IMR-90 (cell line): ENCODE results near the gene CRIP1. TPM values are rescaled to one million over a fixed set of nuclear protein-coding genes. Genes with fewer than 3 reads are reported as not detected.

Experiments
- ATAC-seq: fragments of 200-7000 bp; cut with Tn5 transposase; 2 replicates; pipeline ENCODE4 v1.9.1; 2020; ENCODE audit warnings: low read depth, mild to moderate bottlenecking, moderate library complexity
- BruUV-seq: library from RNA; stranded (reverse); fragments of 400-500 nt; replicated peaks from 2 replicates; lab custom pipeline; 2021; lab: Mats Ljungman, UMichigan
- CTCF ChIA-PET: fragments of 300-600 bp; formaldehyde crosslinking; extraction: SDS; loops from one replicate; lab custom pipeline; 2021; ENCODE audit warnings: antibody characterized with exemption; lab: Yijun Ruan, JAX
- POLR2A ChIA-PET: fragments of 300-600 bp; sonication (Branson Sonifier 250); formaldehyde crosslinking; loops from one replicate; lab custom pipeline; 2022; ENCODE audit warnings: antibody characterized with exemption; ENCODE audit not compliant: unreplicated experiment; lab: Charles Lee
- DNase-seq: peaks from one replicate; pipeline ENCODE4 v3.0.0; 2013
- H2AFZ ChIP-seq: replicated peaks from 2 replicates; pipeline ENCODE3; 2013; ENCODE audit warnings: low read length, mild to moderate bottlenecking; ENCODE audit not compliant: poor library complexity
- H2AK5ac ChIP-seq: 2 replicates; pipeline ENCODE4 v1.6.1; 2013; ENCODE audit warnings: low read depth, low read length, inconsistent platforms
- H2AK9ac ChIP-seq: replicated peaks from 2 replicates; pipeline ENCODE3; 2013; ENCODE audit warnings: mild to moderate bottlenecking, low read depth, low read length, moderate library complexity; ENCODE audit not compliant: poor library complexity
- H2BK120ac ChIP-seq: 2 replicates; pipeline ENCODE4 v1.6.1; 2013; ENCODE audit warnings: low read depth, low read length, inconsistent platforms
- H2BK15ac ChIP-seq: 3 replicates; pipeline ENCODE4 v1.6.1; 2013; ENCODE audit warnings: low read depth, low read length, inconsistent platforms
- H2BK20ac ChIP-seq: 2 replicates; pipeline ENCODE4 v1.6.1; 2013; ENCODE audit warnings: low read depth, mild to moderate bottlenecking, inconsistent platforms, low read length, moderate library complexity
- H2BK5ac ChIP-seq: 2 replicates; pipeline ENCODE4 v1.6.1; 2013; ENCODE audit warnings: mild to moderate bottlenecking, low read depth, low read length, inconsistent platforms; ENCODE audit not compliant: poor library complexity, severe bottlenecking
- H3K14ac ChIP-seq: replicated peaks from 2 replicates; pipeline ENCODE4 v1.6.1; 2013; ENCODE audit warnings: low read depth, low read length, inconsistent platforms
- H3K18ac ChIP-seq: 2 replicates; pipeline ENCODE4 v1.6.1; 2013; ENCODE audit warnings: low read depth, low read length, control low read depth
- H3K23ac ChIP-seq: 2 replicates; pipeline ENCODE4 v1.6.1; 2013; ENCODE audit warnings: low read depth, low read length, inconsistent platforms
- H3K27ac ChIP-seq: 2 replicates; pipeline ENCODE4 v1.5.1; 2013; ENCODE audit warnings: mild to moderate bottlenecking, control low read depth, low read length; ENCODE audit not compliant: insufficient read depth
- H3K27me3 ChIP-seq: 2 replicates; pipeline ENCODE4 v1.6.1; 2013; ENCODE audit warnings: low read length; ENCODE audit not compliant: control insufficient read depth, insufficient read depth
- H3K36me3 ChIP-seq: 2 replicates; pipeline ENCODE4 v1.6.1; 2013; ENCODE audit warnings: low read length, mixed read lengths; ENCODE audit not compliant: control insufficient read depth, insufficient read depth
- H3K4ac ChIP-seq: 2 replicates; pipeline ENCODE4 v1.6.1; 2013; ENCODE audit warnings: low read depth, low read length, inconsistent platforms
- H3K4me1 ChIP-seq: 2 replicates; pipeline ENCODE4 v1.6.1; 2013; ENCODE audit warnings: low read length, mixed read lengths; ENCODE audit not compliant: control insufficient read depth, insufficient read depth
- H3K4me2 ChIP-seq: 2 replicates; pipeline ENCODE4 v1.6.1; 2013; ENCODE audit warnings: low read depth, mild to moderate bottlenecking, control low read depth, low read length, moderate library complexity
- H3K4me3 ChIP-seq: 2 replicates; pipeline ENCODE4 v1.5.1; 2013; ENCODE audit warnings: low read depth, mild to moderate bottlenecking, control low read depth, low read length, moderate library complexity; ENCODE audit not compliant: insufficient read depth
- H3K56ac ChIP-seq: 2 replicates; pipeline ENCODE4 v1.6.1; 2013; ENCODE audit warnings: low read length, inconsistent platforms; ENCODE audit not compliant: insufficient read depth; ENCODE audit errors: extremely low read depth
- H3K79me1 ChIP-seq, 2 experiments: 2 replicates each; pipeline ENCODE4 v1.6.1; 2013; ENCODE audit warnings: low read length in 2 of 2, inconsistent platforms in 1 of 2, low read depth in 1 of 2
- H3K9ac ChIP-seq: 2 replicates; pipeline ENCODE4 v1.6.1; 2013; ENCODE audit warnings: low read depth, low read length, control low read depth
- H3K9me1 ChIP-seq: 2 replicates; pipeline ENCODE4 v1.6.1; 2013; ENCODE audit warnings: low read length, inconsistent platforms; ENCODE audit not compliant: insufficient read depth
- H3K9me3 ChIP-seq: 2 replicates; pipeline ENCODE4 v1.6.1; 2013; ENCODE audit warnings: low read length; ENCODE audit not compliant: control insufficient read depth, insufficient read depth
- H4K20me1 ChIP-seq: 2 replicates; pipeline ENCODE4 v1.6.1; 2013; ENCODE audit warnings: low read length, inconsistent platforms; ENCODE audit not compliant: insufficient read depth
- H4K5ac ChIP-seq: 2 replicates; pipeline ENCODE4 v1.6.1; 2013; ENCODE audit warnings: mild to moderate bottlenecking, low read depth, low read length, control low read depth
- H4K8ac ChIP-seq, 2 experiments: 2 replicates each; pipeline ENCODE4 v1.6.1; 2013; ENCODE audit warnings: low read depth in 2 of 2, low read length in 2 of 2, control low read depth in 1 of 2, inconsistent platforms in 1 of 2
- H4K91ac ChIP-seq: 2 replicates; pipeline ENCODE4 v1.6.1; 2013; ENCODE audit warnings: low read depth, low read length, inconsistent platforms; ENCODE audit not compliant: insufficient read depth
- BHLHE40 ChIP-seq: fragments of 150-350 bp; IDR thresholded peaks from 2 replicates; pipeline ENCODE4 v1.6.1; 2016; ENCODE audit warnings: mild to moderate bottlenecking, low read depth, low read length
- CEBPB ChIP-seq: IDR thresholded peaks from 2 replicates; pipeline ENCODE4 v1.6.1; 2012; ENCODE audit warnings: low read depth, low read length, improper control_type of control experiment
- CHD1 ChIP-seq: IDR thresholded peaks from 2 replicates; pipeline ENCODE4 v1.6.1; 2012; ENCODE audit warnings: low read depth, low read length, improper control_type of control experiment
- FOS ChIP-seq: fragments of 150-350 bp; IDR thresholded peaks from 2 replicates; pipeline ENCODE4 v1.6.1; 2016; ENCODE audit warnings: low read depth, low read length
- MAFK ChIP-seq: IDR thresholded peaks from 2 replicates; pipeline ENCODE4 v1.6.1; 2012; ENCODE audit warnings: low read depth, low read length, improper control_type of control experiment
- MAZ ChIP-seq: IDR thresholded peaks from 2 replicates; pipeline ENCODE4 v1.6.1; 2012; ENCODE audit warnings: low read depth, mild to moderate bottlenecking, low read length, improper control_type of control experiment, moderate library complexity, borderline replicate concordance
- MXI1 ChIP-seq: IDR thresholded peaks from 2 replicates; pipeline ENCODE4 v1.6.1; 2012; ENCODE audit warnings: low read depth, mild to moderate bottlenecking, low read length, moderate library complexity, borderline replicate concordance
- NFE2L2 ChIP-seq: fragments of 150-350 bp; IDR thresholded peaks from 2 replicates; pipeline ENCODE4 v1.6.1; 2016; ENCODE audit warnings: low read depth, mild to moderate bottlenecking, low read length
- RAD21 ChIP-seq: IDR thresholded peaks from 2 replicates; pipeline ENCODE4 v1.6.1; 2012; ENCODE audit warnings: low read length, improper control_type of control experiment
- RCOR1 ChIP-seq: IDR thresholded peaks from 2 replicates; pipeline ENCODE4 v1.6.1; 2012; ENCODE audit warnings: mild to moderate bottlenecking, low read length, improper control_type of control experiment; ENCODE audit not compliant: insufficient replicate concordance
- RFX5 ChIP-seq: IDR thresholded peaks from 2 replicates; pipeline ENCODE4 v1.8.0; 2012; ENCODE audit warnings: low read depth, mild to moderate bottlenecking, low read length, moderate library complexity
- SMC3 ChIP-seq: fragments of 150-350 bp; IDR thresholded peaks from 2 replicates; pipeline ENCODE4 v1.6.1; 2016; ENCODE audit warnings: low read depth, mild to moderate bottlenecking, antibody characterized with exemption, low read length, moderate library complexity
- WGBS, 2 experiments: methylation state at CpG; one replicate each; pipeline versions ENCODE4 v1.1.5 to v1.1.7; 2013; ENCODE audit warnings: missing lambda C conversion rate in 2 of 2; ENCODE audit not compliant: insufficient read length in 1 of 2; ENCODE audit errors: extremely low coverage in 2 of 2; 5-methylcytosine and 5-hydroxymethylcytosine counted together
- dilution Hi-C: fragments of 300-500 bp; cut with HindIII; formaldehyde crosslinking; loops from one replicate; pipeline ENCODE4 v1.14.3; 2018; ENCODE audit warnings: low sequenced_read_pairs; ENCODE audit not compliant: unreplicated experiment
- in situ Hi-C: fragments of 300-500 bp; cut with MboI; formaldehyde crosslinking; loops from 3 replicates; pipeline ENCODE4 v1.14.3; 2019; ENCODE audit warnings: low sequenced_read_pairs, inconsistent platforms, mixed read lengths
- intact Hi-C: fragments of 100-400 bp; cut with micrococcal nuclease; formaldehyde crosslinking; loops from 2 replicates; pipeline ENCODE4 v1.10.0; 2022
- polyA plus RNA-seq, 3 experiments: library from polyadenylated mRNA; depleted of rRNA; stranded (reverse); fragments of >200 nt; gene quantifications; 2 replicates each; pipeline ENCODE4 v1.2.3, GENCODE V29; 2012; ENCODE audit warnings: low replicate concordance in 1 of 3
- total RNA-seq: library from RNA; depleted of rRNA; stranded (reverse); fragments of >200 nt; gene quantifications from 2 replicates; pipeline ENCODE4 v1.2.3, GENCODE V29; 2012
- TF ChIP-seq, protein P1 (sequence below): fragments of 150-350 bp; IDR thresholded peaks from 2 replicates; pipeline ENCODE4 v1.6.1; 2016; ENCODE audit warnings: low read depth, mild to moderate bottlenecking, low read length, moderate library complexity, borderline replicate concordance
- TF ChIP-seq, protein P2 (sequence below): conservative IDR thresholded peaks from 2 replicates; pipeline ENCODE4 v1.5.1; 2012; ENCODE audit warnings: mild to moderate bottlenecking, low read depth, low read length, improper control_type of control experiment

The CRIP1 gene
- total and polyA plus RNA-seq, 2 of the 4 experiments (the other 2 are of a cell fraction): 0.21 TPM; not detected in 1

DNA sequence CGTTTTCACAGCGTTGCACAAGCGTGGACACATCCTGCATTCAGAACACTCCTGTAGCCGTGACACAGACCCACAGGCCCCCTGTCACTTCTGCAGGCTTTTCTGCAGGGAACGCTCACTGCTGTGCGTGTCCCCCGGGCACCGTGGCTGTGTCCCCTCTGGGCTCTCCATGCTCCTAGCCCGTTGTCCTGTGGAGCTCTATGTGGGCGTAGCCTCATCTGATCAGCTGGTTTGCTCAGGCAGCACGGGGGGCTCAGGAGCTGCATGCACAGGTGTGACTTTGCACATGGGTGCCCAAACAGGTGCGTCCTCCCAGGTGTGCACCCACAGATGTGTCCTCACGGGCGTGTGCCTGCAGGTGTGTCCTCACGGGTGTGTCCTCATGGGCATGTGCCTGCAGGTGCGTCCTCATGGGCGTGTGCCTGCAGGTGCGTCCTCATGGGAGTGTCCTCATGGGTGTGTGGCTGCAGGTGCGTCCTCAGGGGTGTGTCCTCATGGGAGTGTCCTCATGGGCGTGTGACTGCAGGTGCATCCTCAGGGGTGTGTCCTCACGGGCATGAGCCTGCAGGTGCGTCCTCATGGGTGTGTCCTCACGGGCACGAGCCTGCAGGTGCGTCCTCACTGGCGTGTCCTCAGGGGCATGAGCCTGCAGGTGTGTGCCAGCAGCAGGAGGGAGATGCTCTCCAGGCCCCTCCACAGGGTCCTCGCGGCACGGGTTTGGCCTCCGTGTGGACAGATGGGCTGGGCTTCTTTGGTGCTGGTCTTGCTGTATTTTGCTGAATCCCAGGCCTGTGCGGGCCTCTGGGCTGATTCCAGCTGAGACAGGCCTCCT is 49.6 kb upstream of the CRIP1 start:
- CTCF ChIA-PET: no interaction called here

More for the DNA sequence above, 49.6 kb upstream of the CRIP1 start:
- DNase-seq (no peak), ATAC-seq (no peak)
- H4K8ac ChIP-seq: no peak overlapping the region
- POLR2A ChIA-PET: no interaction called here
- H2AFZ ChIP-seq: no peak overlapping the region
- no peak overlapping the region for H3K56ac ChIP-seq
- TF ChIP-seq RCOR1 (no peak), RFX5 (no peak), FOS (no peak), CEBPB (no peak), NFE2L2 (no peak), SMC3 (no peak), MXI1 (no peak), BHLHE40 (no peak), CHD1 (no peak), RAD21 (no peak), MAZ (no peak), MAFK (no peak)
- TF ChIP-seq, protein P1, sequence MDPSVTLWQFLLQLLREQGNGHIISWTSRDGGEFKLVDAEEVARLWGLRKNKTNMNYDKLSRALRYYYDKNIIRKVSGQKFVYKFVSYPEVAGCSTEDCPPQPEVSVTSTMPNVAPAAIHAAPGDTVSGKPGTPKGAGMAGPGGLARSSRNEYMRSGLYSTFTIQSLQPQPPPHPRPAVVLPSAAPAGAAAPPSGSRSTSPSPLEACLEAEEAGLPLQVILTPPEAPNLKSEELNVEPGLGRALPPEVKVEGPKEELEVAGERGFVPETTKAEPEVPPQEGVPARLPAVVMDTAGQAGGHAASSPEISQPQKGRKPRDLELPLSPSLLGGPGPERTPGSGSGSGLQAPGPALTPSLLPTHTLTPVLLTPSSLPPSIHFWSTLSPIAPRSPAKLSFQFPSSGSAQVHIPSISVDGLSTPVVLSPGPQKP: no peak
- TF ChIP-seq, protein P2, sequence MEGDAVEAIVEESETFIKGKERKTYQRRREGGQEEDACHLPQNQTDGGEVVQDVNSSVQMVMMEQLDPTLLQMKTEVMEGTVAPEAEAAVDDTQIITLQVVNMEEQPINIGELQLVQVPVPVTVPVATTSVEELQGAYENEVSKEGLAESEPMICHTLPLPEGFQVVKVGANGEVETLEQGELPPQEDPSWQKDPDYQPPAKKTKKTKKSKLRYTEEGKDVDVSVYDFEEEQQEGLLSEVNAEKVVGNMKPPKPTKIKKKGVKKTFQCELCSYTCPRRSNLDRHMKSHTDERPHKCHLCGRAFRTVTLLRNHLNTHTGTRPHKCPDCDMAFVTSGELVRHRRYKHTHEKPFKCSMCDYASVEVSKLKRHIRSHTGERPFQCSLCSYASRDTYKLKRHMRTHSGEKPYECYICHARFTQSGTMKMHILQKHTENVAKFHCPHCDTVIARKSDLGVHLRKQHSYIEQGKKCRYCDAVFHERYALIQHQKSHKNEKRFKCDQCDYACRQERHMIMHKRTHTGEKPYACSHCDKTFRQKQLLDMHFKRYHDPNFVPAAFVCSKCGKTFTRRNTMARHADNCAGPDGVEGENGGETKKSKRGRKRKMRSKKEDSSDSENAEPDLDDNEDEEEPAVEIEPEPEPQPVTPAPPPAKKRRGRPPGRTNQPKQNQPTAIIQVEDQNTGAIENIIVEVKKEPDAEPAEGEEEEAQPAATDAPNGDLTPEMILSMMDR: no peak
- no peak overlapping the region for H2BK5ac ChIP-seq
- WGBS, 2 experiments: 97% methylated on average over 28 of the region's 31 CpGs; no CpG with 5 or more reads in 1 of the 2 experiments
- no peak overlapping the region for H2BK120ac ChIP-seq
- H2BK15ac ChIP-seq: no peak overlapping the region
- no peak overlapping the region for H4K91ac ChIP-seq
- peaks cover 82% of the 10 kb centered on the region for H4K20me1 ChIP-seq
- H3K27me3 ChIP-seq: no peaks in the 10 kb centered on the region
- H3K4ac ChIP-seq: no peak overlapping the region
- dilution Hi-C loops: no loop called here
- H3K9ac ChIP-seq: no peak overlapping the region
- no peak overlapping the region for H3K4me3 ChIP-seq
- in situ Hi-C loops: no loop called here
- H3K9me3 ChIP-seq: no peaks in the 10 kb centered on the region
- no peak overlapping the region for H3K23ac ChIP-seq
- no peak overlapping the region for H3K27ac ChIP-seq
- H3K79me1 ChIP-seq: peaks cover 17 to 79% of the 10 kb centered on the region in 2 experiments
- no peak overlapping the region for H3K14ac ChIP-seq
- intact Hi-C loops: no loop called here
- no peak overlapping the region for H4K5ac ChIP-seq
- no TSS peak for BruUV-seq
- H2AK9ac ChIP-seq: no peak overlapping the region
- H3K4me1 ChIP-seq: no peaks in the 10 kb centered on the region
- H3K9me1 ChIP-seq: peaks cover 4% of the 10 kb centered on the region; the same call in 1 of the 2 replicates
- H2AK5ac ChIP-seq: no peak overlapping the region
- H3K18ac ChIP-seq: no peak overlapping the region
- peaks cover 11% of the 10 kb centered on the region for H3K36me3 ChIP-seq
- no peak overlapping the region for H2BK20ac ChIP-seq
- no peak overlapping the region for H3K4me2 ChIP-seq
